Fibroblast of peridontal ligament (primary cell): ENCODE measurements around the gene CADPS.

ENCODE experiments used
- DNase-seq: peaks from one replicate; pipeline ENCODE4 v3.0.0-alpha.2; 2010; ENCODE audit errors: extremely low read depth

The CADPS gene

GRCh38 chr3:62812631-62813030, 62.6 kb downstream of the CADPS start:
- no peak for DNase-seq

- DNase-seq = no peak
These were observed 64.1 kb downstream of the CADPS start for GRCh38 chr3:62811119-62811518.

GRCh38 chr3:62809369-62809768, 65.8 kb downstream of the CADPS start:
- no peak for DNase-seq

GRCh38 chr3:62805580-62806277, 69.5 kb downstream of the CADPS start:
- no peak for DNase-seq

GRCh38 chr3:62805106-62805505, 70.1 kb downstream of the CADPS start:
- DNase-seq = no peak

- DNase-seq = no peak
These were observed 71.9 kb downstream of the CADPS start for GRCh38 chr3:62803276-62803675.

- DNase-seq = no peak
These were observed 77.2 kb downstream of the CADPS start for GRCh38 chr3:62798000-62798399.

- no peak for DNase-seq
These were observed 78.1 kb downstream of the CADPS start for GRCh38 chr3:62797132-62797531.

GRCh38 chr3:62795978-62796657, 79.1 kb downstream of the CADPS start:
- DNase-seq = no peak

GRCh38 chr3:62793946-62794345, 81.3 kb downstream of the CADPS start:
- peak; percentile 2 for DNase-seq

- no peak for DNase-seq
These were observed 89.8 kb downstream of the CADPS start for GRCh38 chr3:62785384-62785783.

- DNase-seq = no peak
These were observed 94.1 kb downstream of the CADPS start for GRCh38 chr3:62781121-62781520.

GRCh38 chr3:62777674-62778073, 97.5 kb downstream of the CADPS start:
- no peak for DNase-seq

GRCh38 chr3:62777130-62777529, 98.1 kb downstream of the CADPS start:
- no peak for DNase-seq

- no peak for DNase-seq
These were observed 101.0 kb downstream of the CADPS start for GRCh38 chr3:62774221-62774620.

GRCh38 chr3:62771331-62772072, 103.7 kb downstream of the CADPS start:
- no peak for DNase-seq

- DNase-seq = no peak
These were observed 106.3 kb downstream of the CADPS start for GRCh38 chr3:62768896-62769295.

GRCh38 chr3:62761711-62762110, 113.5 kb downstream of the CADPS start:
- DNase-seq = no peak

GRCh38 chr3:62761311-62761710, 113.9 kb downstream of the CADPS start:
- no peak for DNase-seq

- DNase-seq = no peak
These were observed 116.7 kb downstream of the CADPS start for GRCh38 chr3:62758296-62759066.

GRCh38 chr3:62757045-62757444, 118.2 kb downstream of the CADPS start:
- DNase-seq = no peak

GRCh38 chr3:62755285-62755684, 119.9 kb downstream of the CADPS start:
- no peak for DNase-seq
